ENCODE results near the gene TPTE2.
"Not testable (repeated sequence)": the region's sequence is repeated elsewhere in the genome, so short reads cannot be mapped to it uniquely, and the experiment has no call there.

GRCh38 chr13:19437780-19438179, 123.6 kb downstream of the TPTE2 start:
- not testable (repeated sequence) for TF ChIP-seq EZH2 (IDR thresholded peaks at IDR 0.05); POLR2AphosphoS5 (IDR thresholded peaks at IDR 0.05; ENCODE audit: borderline replicate concordance, low read depth, low read length); FOXP2 (optimal IDR thresholded peaks at IDR 0.05; ENCODE audit: control extremely low read depth, extremely low read length, insufficient read depth)
